ENCODE data around the gene PNPLA3. TPM values are rescaled to one million over a fixed set of nuclear protein-coding genes. Genes with fewer than 3 reads are reported as not detected.
A peak's percentile ranks its signal among the peaks of the same experiment; 100 is the strongest.

PNPLA3 gene
- total and polyA plus RNA-seq, 7 experiments from 2014 or later: 0.19 to 0.29 TPM; not detected in 5

GRCh38 chr22:43884600-43885318 is 38.8 kb upstream of the PNPLA3 start:
- Mint-ChIP-seq H3K36me3 (no peaks in the 10 kb centered on the region), H3K4me1 (peaks cover 0 to 4% (median 0%) of the 10 kb centered on the region in 7 donors), H3K4me3 (no peak overlapping the region), H3K27ac (no peak overlapping the region), H3K9me3 (peaks cover 0 to 4% (median 0%) of the 10 kb centered on the region in 11 donors), H3K27me3 (peaks cover 10 to 49% (median 32%) of the 10 kb centered on the region in 5 donors)
- Histone ChIP-seq H3K36me3 (ENCODE audit: control insufficient read depth in 2 of 3, insufficient read depth in 3 of 3, low read length in 3 of 3) (no peaks in the 10 kb centered on the region), H3K4me1 (ENCODE audit: control insufficient read depth in 2 of 2, insufficient read depth in 2 of 2, low read length in 2 of 2) (no peaks in the 10 kb centered on the region), H3K27me3 (ENCODE audit: control insufficient read depth in 2 of 2, insufficient read depth in 2 of 2, low read length in 2 of 2) (no peaks in the 10 kb centered on the region), H3K9me3 (ENCODE audit: control insufficient read depth in 2 of 3, low read length in 3 of 3) (no peaks in the 10 kb centered on the region), H3K27ac (ENCODE audit: low read depth, low read length) (no peak overlapping the region), H3K4me3 (ENCODE audit: low read length) (no peak overlapping the region)
- ChIA-PET POLR2A (no interaction called here), CTCF (interaction anchor here (0.8 kb wide), 1 partner anchor 688 kb away, joined by 3 read pairs; no protein-coding TSS in a partner anchor)
- DNase-seq (peak in 3 of 9 donors; percentile 13 to 63 (median 20)), ATAC-seq (no peak)
- intact Hi-C loops (cut with micrococcal nuclease): no loop called here

DNA sequence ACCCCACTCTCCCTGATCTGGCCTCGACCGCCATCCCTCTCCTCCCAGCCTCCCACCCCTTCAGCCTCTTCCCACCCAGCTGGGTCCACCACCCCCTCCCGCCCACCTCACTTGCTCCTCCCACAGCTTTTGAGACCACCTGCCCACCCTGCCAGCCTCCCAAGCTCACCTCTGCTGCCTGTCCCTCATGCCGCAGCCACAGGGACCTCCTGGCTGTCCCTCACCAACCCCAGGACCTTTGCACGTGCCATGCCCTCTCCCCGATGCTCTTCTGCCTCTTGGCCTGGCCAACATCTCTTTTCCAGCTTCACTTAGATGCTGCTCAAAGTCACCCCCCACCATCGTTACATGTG is 38.3 kb upstream of the PNPLA3 start:
- Mint-ChIP-seq H3K27me3 (peaks cover 13 to 49% (median 35%) of the 10 kb centered on the region in 5 donors), H3K4me3 (no peak overlapping the region), H3K4me1 (peaks cover 0 to 4% (median 1%) of the 10 kb centered on the region in 7 donors), H3K27ac (no peak overlapping the region), H3K36me3 (no peaks in the 10 kb centered on the region), H3K9me3 (peaks cover 0 to 4% (median 0%) of the 10 kb centered on the region in 11 donors)
- Histone ChIP-seq H3K4me3 (ENCODE audit: low read length) (no peak overlapping the region), H3K36me3 (ENCODE audit: control insufficient read depth in 2 of 3, insufficient read depth in 3 of 3, low read length in 3 of 3) (no peaks in the 10 kb centered on the region), H3K4me1 (ENCODE audit: control insufficient read depth in 2 of 2, insufficient read depth in 2 of 2, low read length in 2 of 2) (no peaks in the 10 kb centered on the region), H3K9me3 (ENCODE audit: control insufficient read depth in 2 of 3, low read length in 3 of 3) (no peaks in the 10 kb centered on the region), H3K27me3 (ENCODE audit: control insufficient read depth in 2 of 2, insufficient read depth in 2 of 2, low read length in 2 of 2) (no peaks in the 10 kb centered on the region), H3K27ac (ENCODE audit: low read depth, low read length) (no peak overlapping the region)
- DNase-seq: no peak
- no peak for ATAC-seq
- CTCF ChIA-PET: interaction anchor here (0.8 kb wide), 1 partner anchor 687 kb away, joined by 3 read pairs; no protein-coding TSS in a partner anchor
- POLR2A ChIA-PET: no interaction called here
- intact Hi-C loops (cut with micrococcal nuclease): no loop called here

GRCh38 chr22:43885786-43886185 is 37.8 kb upstream of the PNPLA3 start:
- no peak for ATAC-seq
- peaks cover 0 to 4% (median 0%) of the 10 kb centered on the region in 11 donors for H3K9me3 Mint-ChIP-seq
- Histone ChIP-seq H3K4me1 (ENCODE audit: control insufficient read depth in 2 of 2, insufficient read depth in 2 of 2, low read length in 2 of 2) (no peaks in the 10 kb centered on the region), H3K27ac (ENCODE audit: low read depth, low read length) (no peak overlapping the region), H3K27me3 (ENCODE audit: control insufficient read depth in 2 of 2, insufficient read depth in 2 of 2, low read length in 2 of 2) (no peaks in the 10 kb centered on the region), H3K36me3 (ENCODE audit: control insufficient read depth in 2 of 3, insufficient read depth in 3 of 3, low read length in 3 of 3) (no peaks in the 10 kb centered on the region), H3K4me3 (ENCODE audit: low read length) (no peak overlapping the region), H3K9me3 (ENCODE audit: control insufficient read depth in 2 of 3, low read length in 3 of 3) (no peaks in the 10 kb centered on the region)
- CTCF ChIA-PET: no interaction called here
- peak overlapping the region in 1 of 9 donors; percentile 38 for H3K27ac Mint-ChIP-seq
- POLR2A ChIA-PET: no interaction called here
- intact Hi-C loops (cut with micrococcal nuclease): no loop called here
- no peak for DNase-seq
- H3K4me3 Mint-ChIP-seq: no peak overlapping the region
- peaks cover 18 to 49% (median 38%) of the 10 kb centered on the region in 5 donors for H3K27me3 Mint-ChIP-seq
- H3K4me1 Mint-ChIP-seq: peaks cover 0 to 4% (median 2%) of the 10 kb centered on the region in 7 donors
- H3K36me3 Mint-ChIP-seq: no peaks in the 10 kb centered on the region

DNA sequence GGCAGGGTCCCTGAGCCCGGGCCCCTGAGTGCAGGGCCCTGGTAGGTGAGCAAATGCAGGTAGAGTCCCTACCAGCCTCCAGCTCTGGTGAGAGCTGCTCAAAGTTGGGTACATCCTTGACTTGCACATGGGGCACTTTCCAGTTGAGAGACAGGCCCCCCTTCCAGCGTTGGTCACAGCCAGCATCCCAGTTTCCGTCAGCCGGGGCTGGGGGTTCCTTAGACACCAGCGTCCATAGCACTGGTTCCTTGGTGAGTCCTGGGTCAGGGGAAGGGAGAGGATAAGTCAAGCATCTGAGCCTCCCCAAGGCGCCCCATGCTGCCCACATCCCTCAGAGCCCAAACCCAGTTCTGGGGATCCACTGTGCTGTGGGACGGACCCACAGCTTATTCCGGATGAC is 37.4 kb upstream of the PNPLA3 start:
- no peaks in the 10 kb centered on the region for H3K36me3 Mint-ChIP-seq
- ATAC-seq (no peak), DNase-seq (no peak)
- ChIA-PET CTCF (no interaction called here), POLR2A (no interaction called here)
- Histone ChIP-seq H3K27me3 (ENCODE audit: control insufficient read depth in 2 of 2, insufficient read depth in 2 of 2, low read length in 2 of 2) (peaks cover 0 to 2% of the 10 kb centered on the region in 2 donors), H3K27ac (ENCODE audit: low read depth, low read length) (no peak overlapping the region), H3K36me3 (ENCODE audit: control insufficient read depth in 2 of 3, insufficient read depth in 3 of 3, low read length in 3 of 3) (no peaks in the 10 kb centered on the region), H3K4me3 (ENCODE audit: low read length) (no peak overlapping the region), H3K9me3 (ENCODE audit: control insufficient read depth in 2 of 3, low read length in 3 of 3) (no peaks in the 10 kb centered on the region), H3K4me1 (ENCODE audit: control insufficient read depth in 2 of 2, insufficient read depth in 2 of 2, low read length in 2 of 2) (no peaks in the 10 kb centered on the region)
- H3K4me1 Mint-ChIP-seq: peaks cover 0 to 4% (median 2%) of the 10 kb centered on the region in 7 donors
- peaks cover 0 to 4% (median 0%) of the 10 kb centered on the region in 11 donors for H3K9me3 Mint-ChIP-seq
- no peak overlapping the region for H3K27ac Mint-ChIP-seq
- peaks cover 23 to 49% (median 38%) of the 10 kb centered on the region in 5 donors for H3K27me3 Mint-ChIP-seq
- intact Hi-C loops (cut with micrococcal nuclease): no loop called here
- H3K4me3 Mint-ChIP-seq: no peak overlapping the region

- H3K27ac ChIP-seq (ENCODE audit: low read depth, low read length): no peak overlapping the region
- no peaks in the 10 kb centered on the region for H3K4me1 ChIP-seq (ENCODE audit: control insufficient read depth in 2 of 2, insufficient read depth in 2 of 2, low read length in 2 of 2)
- H3K4me1 Mint-ChIP-seq: peaks cover 0 to 4% (median 2%) of the 10 kb centered on the region in 7 donors
- CTCF ChIA-PET: no interaction called here
- H3K9me3 Mint-ChIP-seq: peaks cover 0 to 4% (median 0%) of the 10 kb centered on the region in 11 donors
- H3K36me3 ChIP-seq (ENCODE audit: control insufficient read depth in 2 of 3, insufficient read depth in 3 of 3, low read length in 3 of 3): no peaks in the 10 kb centered on the region
- intact Hi-C loops (cut with micrococcal nuclease): no loop called here
- H3K27me3 Mint-ChIP-seq: peaks cover 24 to 53% (median 42%) of the 10 kb centered on the region in 5 donors
- no peaks in the 10 kb centered on the region for H3K36me3 Mint-ChIP-seq
- no peak overlapping the region for H3K4me3 Mint-ChIP-seq
- H3K27ac Mint-ChIP-seq: no peak overlapping the region
- no peaks in the 10 kb centered on the region for H3K9me3 ChIP-seq (ENCODE audit: control insufficient read depth in 2 of 3, low read length in 3 of 3)
- no peak for DNase-seq
- peaks cover 0 to 3% of the 10 kb centered on the region in 2 donors for H3K27me3 ChIP-seq (ENCODE audit: control insufficient read depth in 2 of 2, insufficient read depth in 2 of 2, low read length in 2 of 2)
- H3K4me3 ChIP-seq (ENCODE audit: low read length): no peak overlapping the region
- no peak for ATAC-seq
- POLR2A ChIA-PET: no interaction called here
Observed at GRCh38 chr22:43887391-43887790, 36.2 kb upstream of the PNPLA3 start.

- no peaks in the 10 kb centered on the region for H3K36me3 ChIP-seq (ENCODE audit: control insufficient read depth in 2 of 3, insufficient read depth in 3 of 3, low read length in 3 of 3)
- peaks cover 0 to 3% of the 10 kb centered on the region in 2 donors for H3K27me3 ChIP-seq (ENCODE audit: control insufficient read depth in 2 of 2, insufficient read depth in 2 of 2, low read length in 2 of 2)
- ATAC-seq (no peak), DNase-seq (no peak)
- CTCF ChIA-PET: no interaction called here
- Mint-ChIP-seq H3K9me3 (peaks cover 0 to 3% (median 0%) of the 10 kb centered on the region in 11 donors), H3K4me1 (peaks cover 0 to 4% (median 2%) of the 10 kb centered on the region in 7 donors), H3K27ac (peak overlapping the region in 1 of 9 donors; percentile 32), H3K36me3 (no peaks in the 10 kb centered on the region), H3K4me3 (no peak overlapping the region), H3K27me3 (peaks cover 24 to 58% (median 47%) of the 10 kb centered on the region in 5 donors)
- H3K9me3 ChIP-seq (ENCODE audit: control insufficient read depth in 2 of 3, low read length in 3 of 3): no peaks in the 10 kb centered on the region
- H3K4me1 ChIP-seq (ENCODE audit: control insufficient read depth in 2 of 2, insufficient read depth in 2 of 2, low read length in 2 of 2): no peaks in the 10 kb centered on the region
- intact Hi-C loops (cut with micrococcal nuclease): no loop called here
- H3K27ac ChIP-seq (ENCODE audit: low read depth, low read length): no peak overlapping the region
- no peak overlapping the region for H3K4me3 ChIP-seq (ENCODE audit: low read length)
- POLR2A ChIA-PET: no interaction called here
Observed at GRCh38 chr22:43888740-43889139, 34.9 kb upstream of the PNPLA3 start.
